ENCODE measurements around the gene PCDHGB4.
"Not testable (repeated sequence)": the region's sequence is repeated elsewhere in the genome, so short reads cannot be mapped to it uniquely, and the experiment has no call there.

PCDHGB4 gene

GRCh38 chr5:141387557-141388311, at the start of gene PCDHGB4:
Gene PCDHGB4, plus strand, starts transcription at chr5:141387698. Its CDS starts 187 bp downstream, at chr5:141387885.
- H3K9me3 ChIP-seq: peaks cover 20% of the 10 kb centered on the region
- not testable (repeated sequence) for H3K27ac ChIP-seq; H3K4me3 ChIP-seq (ENCODE audit: low read depth in 1 of 2, low read length in 1 of 2); H3K4me1 ChIP-seq (ENCODE audit: control insufficient read depth in 1 of 2, insufficient read depth in 1 of 2, low read depth in 1 of 2, low read length in 1 of 2); H3K36me3 ChIP-seq
- H3K27me3 ChIP-seq: peaks cover 98% of the 10 kb centered on the region

GRCh38 chr5:141338538-141339306, 48.8 kb upstream of the PCDHGB4 start, which contains the start of gene PCDHGA2:
Gene PCDHGA2, plus strand, starts transcription at chr5:141338760.
- Histone ChIP-seq H3K36me3 (no peaks in the 10 kb centered on the region), H3K9me3 (peaks cover 11% of the 10 kb centered on the region), H3K27me3 (peaks cover 100% of the 10 kb centered on the region), H3K4me1 (ENCODE audit: control insufficient read depth in 1 of 2, insufficient read depth in 1 of 2, low read depth in 1 of 2, low read length in 1 of 2) (no peaks in the 10 kb centered on the region), H3K4me3 (ENCODE audit: low read depth in 1 of 2, low read length in 1 of 2) (no peak within 1 kb of the TSS), H3K27ac (no peak within 1 kb of the TSS)
- no peak for TF ChIP-seq CTCF (IDR thresholded peaks at IDR 0.05)

- not testable (repeated sequence) for H3K4me1 ChIP-seq (ENCODE audit: control insufficient read depth in 1 of 2, insufficient read depth in 1 of 2, low read depth in 1 of 2, low read length in 1 of 2); H3K4me3 ChIP-seq (ENCODE audit: low read depth in 1 of 2, low read length in 1 of 2); H3K36me3 ChIP-seq; H3K27ac ChIP-seq
- H3K27me3 ChIP-seq: peaks cover 98% of the 10 kb centered on the region
- peaks cover 17% of the 10 kb centered on the region for H3K9me3 ChIP-seq
Observed at GRCh38 chr5:141340781-141341354, 46.6 kb upstream of the PCDHGB4 start.

- Histone ChIP-seq H3K9me3 (peaks cover 17% of the 10 kb centered on the region), H3K4me3 (ENCODE audit: low read depth in 1 of 2, low read length in 1 of 2) (no peak overlapping the region), H3K27me3 (peaks cover 94% of the 10 kb centered on the region), H3K36me3 (no peaks in the 10 kb centered on the region), H3K4me1 (ENCODE audit: control insufficient read depth in 1 of 2, insufficient read depth in 1 of 2, low read depth in 1 of 2, low read length in 1 of 2) (no peaks in the 10 kb centered on the region), H3K27ac (no peak overlapping the region)
- TF ChIP-seq CTCF (IDR thresholded peaks at IDR 0.05): no peak
Observed at GRCh38 chr5:141342773-141343172, 44.7 kb upstream of the PCDHGB4 start.

- H3K4me3 ChIP-seq (ENCODE audit: low read depth in 1 of 2, low read length in 1 of 2): peak within 1 kb of the TSS in 1 of 2 experiments; percentile 4
- no peak for TF ChIP-seq CTCF (IDR thresholded peaks at IDR 0.05)
- no peaks in the 10 kb centered on the region for H3K36me3 ChIP-seq
- H3K27me3 ChIP-seq: peaks cover 89% of the 10 kb centered on the region
- H3K27ac ChIP-seq: no peak within 1 kb of the TSS
- no peaks in the 10 kb centered on the region for H3K4me1 ChIP-seq (ENCODE audit: control insufficient read depth in 1 of 2, insufficient read depth in 1 of 2, low read depth in 1 of 2, low read length in 1 of 2)
- peaks cover 17% of the 10 kb centered on the region for H3K9me3 ChIP-seq
Observed at GRCh38 chr5:141343242-141343952, 44.1 kb upstream of the PCDHGB4 start, which contains the start of gene PCDHGA3. Gene PCDHGA3, plus strand, starts transcription at chr5:141343829. Its CDS starts 205 bp downstream, at chr5:141344034.

GRCh38 chr5:141343953-141344463, 43.5 kb upstream of the PCDHGB4 start:
- Histone ChIP-seq H3K9me3 (peaks cover 17% of the 10 kb centered on the region), H3K27me3 (peaks cover 89% of the 10 kb centered on the region)

More at GRCh38 chr5:141343953-141344463, 43.5 kb upstream of the PCDHGB4 start:
- TF ChIP-seq CTCF (IDR thresholded peaks at IDR 0.05): no peak
- Histone ChIP-seq H3K36me3 (no peaks in the 10 kb centered on the region), H3K27ac (no peak overlapping the region), H3K4me1 (ENCODE audit: control insufficient read depth in 1 of 2, insufficient read depth in 1 of 2, low read depth in 1 of 2, low read length in 1 of 2) (no peaks in the 10 kb centered on the region), H3K4me3 (ENCODE audit: low read depth in 1 of 2, low read length in 1 of 2) (peak overlapping the region in 1 of 2 experiments; percentile 4)
